ENCODE results near the gene STK32C.
A peak's percentile ranks its signal among the peaks of the same experiment; 100 is the strongest.

STK32C gene

DNA sequence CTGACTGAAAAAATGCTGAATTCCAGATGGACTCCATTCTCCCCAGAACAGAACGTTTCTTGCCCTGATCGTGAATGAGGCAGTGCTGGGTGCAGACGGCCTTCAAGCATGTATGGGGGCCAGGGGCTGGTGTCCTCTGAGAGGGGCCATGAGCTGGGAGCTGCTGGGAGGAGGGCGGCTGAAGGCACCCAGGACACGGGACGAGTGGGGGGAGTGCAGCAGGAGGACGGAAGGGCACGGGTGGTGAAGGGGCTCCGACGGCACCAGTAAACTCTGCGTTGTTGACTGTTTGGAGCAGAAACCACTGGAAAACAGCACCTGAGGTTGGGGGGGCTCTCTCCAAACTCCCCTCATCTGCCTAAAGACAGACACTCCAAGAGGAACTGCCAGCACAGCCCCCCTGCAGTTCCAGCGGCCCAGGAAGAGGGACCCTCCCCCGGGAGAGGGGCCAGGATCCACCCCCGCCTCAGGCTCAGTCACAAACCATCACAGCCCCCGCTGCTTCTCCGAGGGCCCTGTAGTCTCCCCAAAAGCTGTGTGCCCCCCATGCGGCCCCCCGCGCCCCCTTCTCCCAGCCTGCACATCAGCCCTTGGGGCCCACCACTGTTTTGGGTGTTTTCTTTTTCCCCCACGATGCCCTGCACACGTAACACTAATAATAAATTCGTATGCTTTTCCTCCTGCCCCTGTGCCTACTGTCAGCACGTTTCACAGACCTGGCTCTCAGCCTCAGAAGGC, 65.5 kb downstream of the STK32C start:
- no peak for DNase-seq

- no peak for DNase-seq
Observed at GRCh38 chr10:132241496-132241895, 66.3 kb downstream of the STK32C start.

DNA sequence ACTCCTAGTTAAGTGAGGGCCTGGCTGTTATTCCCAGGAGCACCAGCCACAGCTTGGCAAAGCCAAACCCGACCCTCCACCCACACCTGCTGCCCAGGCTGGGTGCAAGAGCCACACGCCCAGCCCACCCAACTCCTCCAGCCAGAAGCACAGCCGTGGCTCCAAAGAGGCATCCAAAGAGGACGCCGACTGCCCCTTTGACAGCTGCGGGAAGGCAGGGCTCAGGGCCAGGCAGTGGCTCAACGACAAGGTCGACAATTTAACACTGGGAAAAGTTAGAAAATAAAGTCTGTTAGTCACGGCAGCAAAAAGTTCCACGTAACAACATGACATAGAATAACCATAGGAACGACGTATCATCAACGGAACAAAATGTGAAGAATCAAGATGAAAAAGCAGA, 66.7 kb downstream of the STK32C start:
- DNase-seq, result no peak

DNA sequence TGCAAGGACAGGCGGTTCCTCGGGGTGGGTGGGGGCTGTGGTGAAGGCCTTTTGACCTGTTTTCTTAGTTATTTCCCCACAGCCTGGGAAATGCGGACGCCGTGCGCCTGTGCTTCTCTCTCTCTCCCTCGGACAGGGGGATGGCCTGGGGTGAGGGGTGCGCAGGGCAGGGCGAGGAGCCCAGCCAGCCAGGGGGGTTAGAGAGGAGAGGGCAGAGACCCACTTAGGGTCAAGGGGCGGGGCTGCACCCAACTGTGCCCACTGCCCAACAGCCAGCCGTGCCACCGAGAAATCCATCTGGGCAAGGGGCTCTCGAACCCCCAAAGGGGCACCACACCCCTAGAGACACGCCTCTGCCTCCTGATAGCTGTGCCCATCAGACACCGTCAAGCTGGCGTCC, 67.2 kb downstream of the STK32C start:
- DNase-seq, result no peak

- DNase-seq, result no peak
Observed at GRCh38 chr10:132240156-132240555, 67.6 kb downstream of the STK32C start.

DNA sequence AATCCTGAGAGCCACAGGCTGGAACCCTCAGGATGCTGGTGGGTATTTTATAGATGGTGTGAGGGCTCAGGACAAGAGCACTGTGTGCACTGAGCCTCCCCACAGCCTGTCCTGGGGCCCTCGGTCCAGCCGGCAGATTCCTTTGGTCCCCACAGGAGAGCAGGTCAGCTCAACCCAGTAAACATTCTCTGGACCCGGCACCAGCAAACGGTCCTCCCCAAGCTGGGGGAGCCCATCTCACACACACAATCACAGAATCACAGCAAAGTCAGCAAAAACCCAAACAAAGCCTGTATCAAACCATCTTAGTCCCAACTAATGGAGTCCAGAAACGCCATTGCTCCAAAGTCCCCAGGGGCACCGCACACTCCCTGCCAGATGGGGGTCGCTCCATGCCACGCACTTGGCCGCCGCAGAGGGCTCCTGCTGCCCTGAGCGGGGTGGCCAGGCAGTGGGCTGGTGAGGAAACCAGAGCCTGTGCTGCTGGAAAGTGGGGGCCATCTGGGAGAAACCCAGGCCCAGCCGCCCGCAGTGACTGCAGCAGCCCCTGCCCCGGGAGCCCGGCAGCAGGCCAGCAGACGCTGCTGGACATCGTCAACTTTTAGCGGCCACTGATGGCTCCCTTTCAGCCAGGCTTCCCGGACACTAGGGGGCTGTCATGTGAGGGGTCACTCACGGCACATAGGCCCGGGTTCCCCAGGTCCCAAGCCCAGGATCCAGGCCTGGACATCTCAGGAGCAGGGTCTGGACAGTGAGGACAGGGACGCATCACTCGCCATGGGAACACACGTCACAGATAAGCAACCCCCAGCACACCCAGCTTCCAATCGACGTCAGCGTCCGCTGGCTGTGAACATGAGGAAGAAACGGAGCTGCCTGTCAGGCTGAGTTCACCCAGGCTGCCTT, 68.4 kb downstream of the STK32C start:
- DNase-seq, result no peak

DNA sequence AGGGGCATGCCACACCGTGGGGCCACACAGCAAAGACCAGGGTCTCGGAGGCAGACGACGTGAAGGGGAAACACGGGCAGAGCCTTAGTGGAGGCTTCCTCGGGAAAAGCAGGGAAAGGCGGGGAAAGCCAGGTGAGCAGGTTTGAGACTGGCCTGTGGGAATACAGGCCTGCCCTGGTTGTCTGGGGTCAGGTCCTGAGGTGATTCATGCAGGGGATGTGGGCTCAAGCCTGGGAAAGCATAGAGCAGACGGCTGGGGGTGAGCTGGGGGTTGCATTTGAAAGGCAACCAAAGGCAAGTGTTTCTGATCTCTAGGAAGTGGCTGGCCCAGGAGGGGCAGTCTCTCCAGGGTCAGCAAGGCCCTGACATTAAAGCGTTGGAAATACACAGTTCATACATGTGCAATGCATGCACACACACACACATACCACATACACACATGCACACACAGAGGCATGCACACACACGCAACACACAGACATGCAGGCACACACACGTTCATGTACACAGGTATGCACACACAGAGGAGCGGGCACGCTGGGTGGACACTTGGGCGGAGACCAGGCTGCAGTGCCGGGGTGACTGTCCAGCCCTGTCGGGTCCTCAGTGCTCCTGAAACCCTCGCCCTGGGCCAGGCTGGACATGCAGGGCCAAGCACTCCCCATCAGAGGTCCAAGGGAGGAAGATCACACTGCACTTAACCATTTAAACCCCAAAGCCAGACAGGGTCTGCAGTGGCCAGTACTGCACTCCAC, 69.2 kb downstream of the STK32C start:
- DNase-seq, result no peak

- DNase-seq, result no peak
Observed at GRCh38 chr10:132237871-132238270, 69.9 kb downstream of the STK32C start.

DNA sequence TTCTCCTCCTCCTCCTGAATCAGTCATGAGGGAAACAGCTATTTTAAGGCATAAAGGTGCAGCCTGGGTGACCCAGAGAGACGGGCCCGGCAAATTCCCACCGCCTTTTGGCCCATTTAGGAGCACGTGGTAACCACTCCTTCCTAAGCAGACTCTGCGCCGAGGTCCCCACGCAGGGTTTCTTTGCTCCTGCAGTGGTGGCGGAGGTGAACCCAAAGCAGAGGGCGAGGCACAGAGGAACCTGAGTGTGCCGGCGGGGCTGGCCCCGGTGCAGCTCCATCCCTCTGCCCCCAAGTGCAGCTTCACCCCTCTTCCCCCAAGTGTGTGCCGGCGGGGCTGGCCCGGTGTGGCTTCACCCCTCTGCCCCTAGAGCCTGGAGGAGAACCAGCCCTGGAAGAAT, 70.4 kb downstream of the STK32C start:
- no peak for DNase-seq

DNA sequence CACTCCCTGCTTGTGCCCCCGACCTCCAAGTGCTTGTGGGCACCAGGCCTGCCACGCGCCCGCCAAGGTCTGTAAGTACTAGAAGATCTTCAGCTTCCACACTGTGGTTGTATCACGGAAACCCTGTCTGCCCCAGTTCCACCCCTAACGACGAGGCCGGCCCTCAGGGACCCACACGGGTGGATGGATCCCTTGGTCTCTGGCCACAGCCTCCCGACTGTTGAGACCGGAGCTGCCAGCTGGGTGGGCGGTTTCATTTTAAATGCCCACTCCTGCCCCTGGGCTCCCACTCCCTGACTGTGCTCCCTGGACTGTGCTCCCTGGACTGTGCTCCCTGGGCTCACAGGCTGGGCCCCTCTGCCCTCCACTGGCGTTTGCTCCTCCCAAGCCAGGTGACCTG, 70.9 kb downstream of the STK32C start:
- no peak for DNase-seq

DNA sequence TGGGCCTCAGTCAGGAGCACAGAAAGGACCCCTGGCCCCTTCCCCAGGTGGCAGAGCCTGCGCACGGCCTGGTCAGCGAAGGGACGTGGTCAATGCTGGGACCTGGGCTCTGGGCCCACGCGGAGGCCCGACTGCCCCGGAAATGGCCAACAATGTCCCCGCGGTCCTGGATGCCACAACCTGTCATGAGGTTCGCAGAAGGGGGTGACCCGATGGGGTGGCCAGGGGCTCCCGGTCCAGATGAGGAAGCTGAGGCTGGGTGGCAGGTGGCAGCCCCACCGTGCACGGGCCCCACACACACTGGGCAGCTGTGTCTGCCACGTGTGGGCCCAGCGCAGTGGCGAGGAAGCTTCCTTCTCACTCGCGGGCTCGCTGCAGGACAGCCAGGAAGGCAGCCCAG, 71.6 kb downstream of the STK32C start:
- no peak for DNase-seq

- no peak for DNase-seq
Observed at GRCh38 chr10:132234860-132235259, 72.9 kb downstream of the STK32C start.

- DNase-seq, result no peak
Observed at GRCh38 chr10:132233501-132234085, 74.2 kb downstream of the STK32C start.

- DNase-seq, result no peak
Observed at GRCh38 chr10:132232981-132233380, 74.8 kb downstream of the STK32C start.

DNA sequence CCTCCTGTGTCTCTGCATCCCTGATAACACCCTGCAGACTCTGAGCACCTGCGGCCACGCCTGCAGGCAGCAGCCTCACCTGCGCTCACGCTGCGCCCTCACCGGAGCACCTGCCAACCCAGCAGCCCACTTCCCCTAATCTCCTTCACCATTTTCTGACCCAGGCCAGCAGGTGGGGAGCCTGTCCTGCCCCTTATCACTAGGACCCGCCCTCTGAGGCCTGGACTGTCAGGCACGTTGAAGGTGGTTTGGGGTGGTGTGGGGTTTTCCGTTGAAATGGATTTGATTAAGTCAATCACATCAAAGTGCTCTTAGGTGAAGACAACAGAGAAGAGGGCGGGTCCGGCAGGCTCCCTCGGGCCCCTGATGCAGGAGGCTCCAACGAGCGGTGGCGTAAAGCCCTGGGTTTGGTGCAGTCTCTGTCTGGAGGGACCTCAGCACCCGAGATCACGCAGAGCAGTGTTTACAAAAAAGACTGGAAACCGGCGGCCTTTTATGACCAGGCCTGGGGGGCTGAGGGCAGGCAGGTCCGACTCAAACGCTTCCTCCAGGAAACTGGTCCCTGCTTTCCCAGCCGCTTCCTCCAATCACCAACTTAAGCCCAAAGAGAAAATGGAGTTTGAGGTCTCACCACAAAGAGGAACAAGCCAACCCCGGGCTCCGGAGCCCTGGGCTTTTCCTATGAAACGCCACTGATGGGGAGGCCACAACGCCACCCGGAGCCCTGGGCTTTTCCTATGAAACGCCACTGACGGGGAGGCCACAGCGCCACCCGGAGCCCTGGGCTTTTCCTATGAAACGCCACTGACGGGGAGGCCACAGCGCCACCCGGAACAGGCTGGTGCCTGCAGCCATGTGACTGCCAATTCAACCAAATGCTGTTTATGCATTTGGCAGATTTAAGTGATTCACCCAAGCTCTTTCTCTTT, 75.5 kb downstream of the STK32C start:
- DNase-seq, result peak; percentile 43

- no peak for DNase-seq
Observed at GRCh38 chr10:132231656-132232022, 76.1 kb downstream of the STK32C start.

GRCh38 chr10:132230557-132231210, 77.1 kb downstream of the STK32C start:
- no peak for DNase-seq

DNA sequence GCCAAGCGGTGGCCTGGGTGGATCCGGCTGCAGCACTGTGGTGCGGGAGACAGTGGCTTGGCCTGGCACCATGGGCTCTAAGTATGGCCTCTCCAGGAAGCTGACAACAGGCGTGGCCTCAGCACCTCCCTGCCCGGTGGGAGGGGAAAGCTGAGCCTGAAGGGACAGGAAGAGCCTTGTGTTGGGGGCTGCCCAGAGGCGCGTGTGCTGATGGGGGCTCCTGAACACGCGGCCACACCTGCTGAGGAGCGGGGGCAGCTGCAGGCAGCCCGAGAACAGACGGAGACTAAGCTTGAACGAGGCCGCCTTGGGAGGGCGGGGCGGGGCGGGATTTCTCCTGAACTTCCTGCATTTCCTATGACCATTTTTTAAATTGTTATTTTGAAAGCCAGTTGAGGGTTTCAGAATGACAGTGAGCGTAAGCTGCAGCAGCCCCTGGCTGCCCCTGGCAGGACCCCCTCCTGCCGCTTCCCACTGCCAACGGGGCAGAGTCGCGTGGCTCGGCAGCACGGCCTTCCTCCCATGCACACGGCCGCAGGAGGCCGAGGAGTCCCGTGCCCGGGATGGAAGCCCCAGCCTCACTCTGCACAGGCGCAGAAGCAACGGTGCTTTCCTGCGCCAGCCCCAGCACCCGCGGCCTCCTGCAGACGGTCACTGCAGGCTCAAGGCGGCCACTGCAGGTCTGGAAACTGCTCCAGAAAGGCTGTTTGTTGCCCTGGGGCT, 77.8 kb downstream of the STK32C start:
- DNase-seq, result peak; percentile 58

DNA sequence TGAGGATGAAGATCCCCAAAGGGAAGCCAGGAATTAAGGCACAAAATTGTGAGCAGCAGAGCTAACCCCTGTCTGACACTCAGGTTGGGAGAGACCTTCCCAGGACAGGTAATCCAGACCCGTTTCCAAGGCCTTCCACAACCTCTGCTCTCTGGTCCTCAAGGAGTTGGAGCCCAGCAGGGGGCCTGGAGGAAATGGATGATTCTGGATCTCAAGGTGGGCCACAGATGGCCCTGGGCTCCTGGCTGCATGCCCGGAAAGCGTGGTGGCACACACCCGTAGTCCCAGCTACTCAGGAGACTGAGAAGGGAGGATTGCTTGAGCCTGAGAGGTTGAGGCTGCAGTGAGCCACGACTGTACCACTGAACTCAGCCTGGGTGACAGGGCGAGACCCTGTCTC, 78.7 kb downstream of the STK32C start:
- DNase-seq, result no peak

DNA sequence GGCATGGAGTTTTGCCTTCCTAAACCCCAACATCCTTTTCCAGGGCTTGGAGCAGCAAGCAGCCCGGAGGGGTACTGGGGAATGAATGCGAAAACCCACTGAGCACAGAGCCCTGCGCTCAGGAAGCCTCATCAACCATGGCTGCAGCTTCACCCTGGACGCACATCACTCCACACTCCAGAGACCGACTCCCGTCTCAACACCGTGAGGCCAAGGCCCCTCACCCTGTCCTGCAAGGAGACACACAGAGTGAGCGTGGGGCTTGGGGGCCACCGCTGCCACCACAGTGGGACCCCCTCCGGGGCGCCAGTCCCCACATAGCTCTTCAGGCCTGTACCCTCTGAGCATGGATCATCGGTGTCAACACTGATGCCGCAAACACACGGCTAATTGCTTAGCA, 79.1 kb downstream of the STK32C start:
- DNase-seq, result no peak
